SK-N-SH (cell line): ENCODE results near the gene GALNT6. TPM values are rescaled to one million over a fixed set of nuclear protein-coding genes. Genes with fewer than 3 reads are reported as not detected.

Source experiments
- CTCF ChIA-PET: fragments of 300-600, 350-600 bp; formaldehyde crosslinking; extraction: SDS; loops from one replicate; lab custom pipeline; 2021; lab: Yijun Ruan, JAX
- POLR2A ChIA-PET: fragments of 350-600 bp; sonication (Branson Sonifier 250); formaldehyde crosslinking; extraction: SDS; loops from one replicate; lab custom pipeline; 2020; ENCODE audit warnings: antibody characterized with exemption, inconsistent platforms; lab: Yijun Ruan, JAX
- DNase-seq: peaks from one replicate; pipeline ENCODE4 v3.0.0; 2012
- H2AFZ ChIP-seq: fragments of 200-600 bp; sonication (generic); 2 replicates; pipeline ENCODE4 v1.8.1; 2016; ENCODE audit warnings: antibody characterized with exemption, mild to moderate bottlenecking, low read depth
- H3F3A ChIP-seq: fragments of 200-600 bp; sonication (generic); replicated peaks from 2 replicates; pipeline ENCODE3; 2016; ENCODE audit warnings: antibody characterized with exemption, mild to moderate bottlenecking; ENCODE audit not compliant: insufficient read depth
- H3K27ac ChIP-seq, 2 experiments: fragments of 200-500 bp in 1 of 2; fragments of 200-600 bp in 1 of 2; sonication (Bioruptor generic) in 1 of 2; sonication (generic), shearing (Covaris generic) in 1 of 2; 2 replicates each; pipeline versions ENCODE4 v1.5.1 to v1.6.1; 2014 to 2016; ENCODE audit warnings: low read depth in 2 of 2, inconsistent platforms in 1 of 2, low read length in 1 of 2, mild to moderate bottlenecking in 1 of 2, mixed read lengths in 1 of 2
- H3K27me3 ChIP-seq: fragments of 200-600 bp; sonication (generic), shearing (Covaris generic); 2 replicates; pipeline ENCODE4 v1.6.1; 2016; ENCODE audit warnings: mixed run types; ENCODE audit not compliant: insufficient read depth
- H3K36me3 ChIP-seq, 2 experiments: fragments of 200-500 bp in 1 of 2; fragments of 200-600 bp in 1 of 2; sonication (Bioruptor generic) in 1 of 2; sonication (generic) in 1 of 2; replicated peaks in 1 of 2; 2 replicates each; pipeline versions ENCODE3 to v1.5.1; 2014 to 2016; ENCODE audit warnings: low read length in 1 of 2, mild to moderate bottlenecking in 1 of 2; ENCODE audit not compliant: insufficient read depth in 2 of 2, control insufficient read depth in 1 of 2
- H3K4me1 ChIP-seq, 2 experiments: fragments of 200-500 bp in 1 of 2; fragments of 200-600 bp in 1 of 2; sonication (Bioruptor generic) in 1 of 2; sonication (generic), shearing (Covaris generic) in 1 of 2; 2 replicates each; pipeline versions ENCODE4 v1.5.1 to v1.6.1; 2014 to 2016; ENCODE audit warnings: low read depth in 1 of 2, low read length in 1 of 2, mixed run types in 1 of 2; ENCODE audit not compliant: insufficient read depth in 2 of 2, control insufficient read depth in 1 of 2
- H3K4me2 ChIP-seq: fragments of 200-600 bp; sonication (generic), shearing (Covaris generic); 2 replicates; pipeline ENCODE4 v1.6.1; 2017; ENCODE audit warnings: mixed run types
- H3K4me3 ChIP-seq, 2 experiments: fragments of 200-500 bp in 1 of 2; fragments of 200-600 bp in 1 of 2; sonication (Bioruptor generic) in 1 of 2; sonication (generic), shearing (Covaris generic) in 1 of 2; 2 replicates each; pipeline versions ENCODE4 v1.5.1 to v1.8.1; 2014 to 2016; ENCODE audit warnings: low read depth in 2 of 2, inconsistent platforms in 1 of 2, low read length in 1 of 2, mild to moderate bottlenecking in 1 of 2, mixed read lengths in 1 of 2, moderate library complexity in 1 of 2
- H3K79me2 ChIP-seq: fragments of 200-600 bp; sonication (generic); 2 replicates; pipeline ENCODE4 v1.8.1; 2017; ENCODE audit warnings: mild to moderate bottlenecking; ENCODE audit not compliant: insufficient read depth
- H3K9ac ChIP-seq: fragments of 200-600 bp; sonication (generic); 2 replicates; pipeline ENCODE4 v1.6.1; 2017; ENCODE audit warnings: mixed run types
- H3K9me2 ChIP-seq: fragments of 200-600 bp; sonication (generic); 2 replicates; pipeline ENCODE4 v1.6.1; 2017; ENCODE audit warnings: mixed run types
- H3K9me3 ChIP-seq: fragments of 200-600 bp; sonication (generic); 2 replicates; pipeline ENCODE4 v1.6.1; 2017; ENCODE audit warnings: mixed run types, mild to moderate bottlenecking, moderate library complexity
- H4K20me1 ChIP-seq: fragments of 200-600 bp; sonication (generic); 2 replicates; pipeline ENCODE4 v1.6.1; 2017; ENCODE audit warnings: mild to moderate bottlenecking, mixed run types; ENCODE audit not compliant: insufficient read depth
- CHD2 ChIP-seq: fragments of 150-350 bp; IDR thresholded peaks from 2 replicates; pipeline ENCODE4 v1.6.1; 2018; ENCODE audit warnings: low read length; ENCODE audit not compliant: partially characterized antibody
- EP300 ChIP-seq, 2 experiments: IDR thresholded peaks; 2 replicates each; pipeline versions ENCODE4 v1.4.0 to v1.6.1; 2012; ENCODE audit warnings: borderline replicate concordance in 1 of 2, low read depth in 1 of 2, low read length in 1 of 2
- EZH2phosphoT487 ChIP-seq: fragments of 200-600 bp; sonication (generic); IDR thresholded peaks from 2 replicates; pipeline ENCODE4 v1.6.1; 2017; ENCODE audit warnings: low read depth, mixed run types, mild to moderate bottlenecking, antibody characterized with exemption, moderate library complexity, borderline replicate concordance
- FOXJ3 ChIP-seq: sonication (generic); formaldehyde crosslinking; IDR thresholded peaks from 2 replicates; pipeline ENCODE4 v1.5.1; 2020; ENCODE audit warnings: mild to moderate bottlenecking, missing genetic modification reagents
- MAX ChIP-seq: IDR thresholded peaks from 2 replicates; pipeline ENCODE4 v1.4.0; 2012; ENCODE audit warnings: low read depth
- MEF2A ChIP-seq: IDR thresholded peaks from 2 replicates; pipeline ENCODE4 v1.4.0; 2012; ENCODE audit warnings: low read depth, borderline replicate concordance
- MXI1 ChIP-seq: IDR thresholded peaks from 2 replicates; pipeline ENCODE4 v1.6.1; 2012; ENCODE audit warnings: mild to moderate bottlenecking, low read depth, low read length, improper control_type of control experiment
- NFIC ChIP-seq: IDR thresholded peaks from 2 replicates; pipeline ENCODE4 v1.4.0; 2012; ENCODE audit warnings: borderline replicate concordance
- SIN3A ChIP-seq: IDR thresholded peaks from 2 replicates; pipeline ENCODE4 v1.6.1; 2012; ENCODE audit warnings: low read depth, mild to moderate bottlenecking, low read length, moderate library complexity, borderline replicate concordance
- USF2 ChIP-seq: fragments of 150-350 bp; IDR thresholded peaks from 2 replicates; pipeline ENCODE4 v1.6.1; 2017; ENCODE audit warnings: antibody characterized with exemption, low read length, low read depth, borderline replicate concordance
- ZBTB33 ChIP-seq: IDR thresholded peaks from 2 replicates; pipeline ENCODE4 v1.4.0; 2012; ENCODE audit warnings: low read depth, borderline replicate concordance
- WGBS: methylation state at CpG from one replicate; pipeline ENCODE4 v1.1.6; 2017; ENCODE audit warnings: low lambda C conversion rate; 5-methylcytosine and 5-hydroxymethylcytosine counted together
- polyA plus RNA-seq, 3 experiments: library from polyadenylated mRNA; depleted of rRNA; stranded (reverse); fragments of >200 nt; gene quantifications; 2 replicates each; pipeline ENCODE4 v1.2.3, GENCODE V29; 2012

GALNT6 gene
- polyA plus RNA-seq, 1 of the 3 experiments (the other 2 are of a cell fraction), result 0.74 TPM

GRCh38 chr12:51323966-51324895 is 67.0 kb downstream of the GALNT6 start, which contains the start of gene BIN2:
TSS of gene BIN2 (minus strand) at chr12:51324174. CDS start at chr12:51324102, 72 bp downstream.
- Histone ChIP-seq H3K9ac (no peak within 1 kb of the TSS), H3K27ac (no peak within 1 kb of the TSS), H3K9me3 (no peaks in the 10 kb centered on the region), H3K4me3 (no peak within 1 kb of the TSS), H3K9me2 (no peaks in the 10 kb centered on the region), H3K79me2 (no peaks in the 10 kb centered on the region), H4K20me1 (no peaks in the 10 kb centered on the region), H2AFZ (no peak within 1 kb of the TSS), H3F3A (no peaks in the 10 kb centered on the region), H3K4me1 (peaks cover 0 to 2% of the 10 kb centered on the region in 2 experiments; a peak in 1 of 4 replicates), H3K4me2 (no peak within 1 kb of the TSS), H3K27me3 (no peaks in the 10 kb centered on the region), H3K36me3 (no peaks in the 10 kb centered on the region)
- WGBS, result 95% methylated on average over 44 of the region's 60 CpGs
- CTCF ChIA-PET, result interaction anchor here (2.2 kb wide), 1 partner anchor 17 kb away, joined by 7 read pairs; no protein-coding TSS in a partner anchor
- TF ChIP-seq CHD2, result no peak
- POLR2A ChIA-PET, result no interaction called here
- DNase-seq, result no peak

- H3K4me1 ChIP-seq, result peaks cover 0 to 2% of the 10 kb centered on the region in 2 experiments; a peak in 1 of 4 replicates
Observed at GRCh38 chr12:51323317-51323960, 67.8 kb downstream of the GALNT6 start.

GRCh38 chr12:51322452-51322851 is 68.8 kb downstream of the GALNT6 start:
- no peaks in the 10 kb centered on the region for H3F3A ChIP-seq
- H3K4me1 ChIP-seq, result peaks cover 0 to 2% of the 10 kb centered on the region in 2 experiments; a peak in 1 of 4 replicates
- CTCF ChIA-PET, result interaction anchor here (1.3 to 2.3 kb wide), 3 partner anchors 12 to 104 kb away, joined by 3 to 7 read pairs (median 3); no protein-coding TSS in a partner anchor
- TF ChIP-seq EZH2phosphoT487 (no peak), EP300 (IDR thresholded peaks at IDR 0.05; ENCODE audit: borderline replicate concordance in 1 of 2, low read depth in 1 of 2, low read length in 1 of 2) (no peak), FOXJ3 (no peak), SIN3A (no peak), ZBTB33 (no peak), USF2 (no peak), MEF2A (no peak), MAX (no peak), NFIC (no peak), MXI1 (no peak)

More at GRCh38 chr12:51323317-51323960, 67.8 kb downstream of the GALNT6 start:
- Histone ChIP-seq H4K20me1 (no peaks in the 10 kb centered on the region), H3K9ac (no peak overlapping the region), H3K4me2 (no peak overlapping the region), H3K27ac (no peak overlapping the region), H3K9me3 (no peaks in the 10 kb centered on the region), H3F3A (no peaks in the 10 kb centered on the region), H3K4me3 (no peak overlapping the region), H3K9me2 (no peaks in the 10 kb centered on the region), H3K36me3 (no peaks in the 10 kb centered on the region), H3K79me2 (no peaks in the 10 kb centered on the region), H3K27me3 (no peaks in the 10 kb centered on the region), H2AFZ (no peak overlapping the region)
- WGBS, result 92% methylated on average over 15 of the region's 15 CpGs
- DNase-seq, result no peak
- CTCF ChIA-PET, result interaction anchor here (1.4 to 2.2 kb wide), 2 partner anchors 18 to 105 kb away, joined by 3 to 7 read pairs; no protein-coding TSS in a partner anchor
- POLR2A ChIA-PET, result no interaction called here
- TF ChIP-seq USF2, result no peak

More at GRCh38 chr12:51322452-51322851, 68.8 kb downstream of the GALNT6 start:
- 88% methylated on average over 5 of the region's 5 CpGs for WGBS
- Histone ChIP-seq H3K36me3 (no peaks in the 10 kb centered on the region), H3K9ac (no peak overlapping the region), H3K79me2 (no peaks in the 10 kb centered on the region), H3K4me3 (no peak overlapping the region), H3K4me2 (no peak overlapping the region), H3K9me3 (no peaks in the 10 kb centered on the region), H2AFZ (no peak overlapping the region), H3K27ac (no peak overlapping the region), H3K9me2 (no peaks in the 10 kb centered on the region), H4K20me1 (no peaks in the 10 kb centered on the region), H3K27me3 (no peaks in the 10 kb centered on the region)
- POLR2A ChIA-PET, result no interaction called here
- no peak for DNase-seq
